NOMO-1 treated with DMSO at 0.1 percent for 48 hours (cell line): ENCODE measurements around the gene TMEM18.
A peak's percentile ranks its signal among the peaks of the same experiment; 100 is the strongest.
"Not testable (repeated sequence)": the region's sequence is repeated elsewhere in the genome, so short reads cannot be mapped to it uniquely, and the experiment has no call there.

ENCODE experiments used
- DNase-seq: peaks from one replicate; lab custom pipeline; 2025; ENCODE audit not compliant: unreplicated experiment; lab: John Stamatoyannopoulos, UW

TMEM18 gene

GRCh38 chr2:677056-677958 is at the start of gene TMEM18:
TSS of gene TMEM18 (minus strand) at chr2:677406. CDS start at chr2:677345, 61 bp downstream.
- peak; percentile 95 for DNase-seq

DNA sequence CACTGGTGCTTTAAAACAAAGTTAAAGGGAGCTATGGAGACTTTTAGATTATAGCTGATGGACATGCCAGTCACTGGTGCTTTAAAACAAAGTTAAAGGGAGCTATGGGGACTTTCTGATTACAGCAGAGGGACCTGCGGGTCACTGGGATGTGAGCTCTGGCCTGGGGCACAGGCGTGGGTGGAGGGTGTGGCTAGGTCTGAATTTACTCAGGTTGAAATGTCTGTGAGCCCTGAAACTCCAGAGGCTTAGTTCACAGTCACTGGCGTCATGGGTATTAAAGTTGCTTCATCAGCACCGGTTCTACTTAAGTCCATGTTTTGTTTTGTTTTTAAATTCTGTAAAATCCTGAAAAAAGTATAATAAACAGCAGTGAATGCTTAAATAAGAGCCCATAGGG is 49.0 kb upstream of the TMEM18 start:
- no peak for DNase-seq

GRCh38 chr2:725468-725867 is 48.3 kb upstream of the TMEM18 start:
- DNase-seq, result no peak

GRCh38 chr2:723761-724160 is 46.6 kb upstream of the TMEM18 start:
- no peak for DNase-seq

- no peak for DNase-seq
Observed at GRCh38 chr2:720842-721241, 43.6 kb upstream of the TMEM18 start.

- no peak for DNase-seq
Observed at GRCh38 chr2:719734-720133, 42.5 kb upstream of the TMEM18 start.

DNA sequence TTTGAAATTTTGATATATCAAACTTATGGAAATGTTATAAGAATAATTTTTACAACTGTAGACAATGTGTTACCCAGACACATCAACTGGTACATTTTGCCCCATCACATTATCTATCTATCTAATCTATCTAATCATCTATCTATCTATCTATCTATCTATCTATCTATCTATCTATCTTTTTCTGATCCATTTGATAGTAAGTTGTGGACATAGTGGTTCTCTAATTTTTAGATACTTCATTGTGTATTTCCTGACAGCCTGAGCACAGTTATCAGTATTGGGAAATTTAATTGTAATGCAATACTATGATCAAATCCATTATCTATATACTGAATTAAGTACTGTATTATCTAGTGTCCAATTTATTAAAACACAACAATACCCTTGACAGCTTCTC is 42.0 kb upstream of the TMEM18 start:
- DNase-seq, result no peak

GRCh38 chr2:717661-718060 is 40.5 kb upstream of the TMEM18 start:
- no peak for DNase-seq

- DNase-seq, result no peak
Observed at GRCh38 chr2:715854-716560, 38.8 kb upstream of the TMEM18 start.

GRCh38 chr2:715038-715437 is 37.8 kb upstream of the TMEM18 start:
- no peak for DNase-seq

GRCh38 chr2:714005-714741 is 37.0 kb upstream of the TMEM18 start:
- DNase-seq, result peak; percentile 57

- DNase-seq, result no peak
Observed at GRCh38 chr2:710867-711665, 33.9 kb upstream of the TMEM18 start.

GRCh38 chr2:709138-709765 is 32.0 kb upstream of the TMEM18 start:
- DNase-seq, result no peak

DNA sequence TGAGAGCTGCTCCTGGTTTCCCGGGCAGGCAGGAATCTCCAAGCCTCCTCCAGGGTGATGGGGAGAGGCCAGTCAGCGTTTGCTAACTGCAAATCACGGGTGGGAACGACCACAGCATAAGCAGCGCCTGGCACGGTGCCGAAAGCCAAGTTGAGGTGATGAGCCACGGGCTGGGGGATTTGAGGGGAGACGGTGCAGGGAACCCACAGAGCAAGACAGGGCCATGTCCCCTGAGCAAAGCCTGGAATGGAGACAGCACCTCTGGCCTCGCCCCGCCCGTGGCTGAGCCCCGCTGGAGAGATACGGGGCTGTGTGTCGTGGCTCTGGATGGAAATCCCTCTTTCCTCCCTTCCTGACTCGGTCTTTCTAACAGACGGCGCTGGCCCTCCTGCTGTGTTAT is 31.5 kb upstream of the TMEM18 start:
- DNase-seq, result no peak

DNA sequence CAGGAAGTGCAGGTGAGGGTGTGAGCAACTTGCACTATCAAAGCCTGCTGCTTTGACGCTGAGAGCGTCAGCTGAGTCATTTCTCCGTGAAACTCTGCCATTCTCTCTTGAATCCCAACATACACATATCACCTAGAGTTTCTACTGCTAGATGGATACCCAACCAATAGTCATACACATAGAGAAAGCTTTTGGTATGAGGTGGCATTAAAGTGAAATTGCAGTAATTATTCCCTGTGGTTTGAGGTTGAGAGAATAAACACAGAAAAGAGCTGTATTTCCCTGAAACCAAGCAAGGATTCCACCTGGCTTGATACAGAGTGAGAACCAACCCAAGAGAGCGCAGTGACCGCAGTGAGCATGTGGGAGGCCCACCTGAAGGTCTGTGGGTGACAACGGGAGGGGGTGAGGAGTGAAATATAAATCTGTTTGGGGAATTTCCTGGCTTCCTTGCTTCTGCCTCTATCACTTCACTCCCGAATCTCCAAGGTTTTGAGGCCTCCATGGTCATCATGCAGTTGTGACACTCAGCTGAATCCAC is 28.8 kb upstream of the TMEM18 start:
- no peak for DNase-seq

DNA sequence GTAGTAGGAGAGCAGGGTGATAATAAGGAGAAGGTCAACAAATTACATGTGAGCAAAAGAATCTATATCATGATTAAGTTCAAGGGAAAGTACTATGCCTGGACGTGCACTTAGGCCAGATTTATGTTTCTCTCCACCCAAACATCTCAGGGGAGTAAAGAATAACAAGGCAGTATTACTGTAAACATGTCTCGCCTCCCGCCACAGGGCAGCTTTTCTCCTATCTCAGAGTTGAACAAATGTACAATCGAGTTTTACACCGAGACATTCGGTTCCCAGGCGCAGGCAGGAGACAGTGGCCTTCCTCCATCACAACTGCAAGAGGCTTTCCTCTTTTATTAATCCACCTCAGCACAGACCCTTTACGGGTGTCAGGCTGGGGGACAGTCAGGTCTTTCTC is 25.6 kb upstream of the TMEM18 start:
- not testable (repeated sequence) for DNase-seq

DNA sequence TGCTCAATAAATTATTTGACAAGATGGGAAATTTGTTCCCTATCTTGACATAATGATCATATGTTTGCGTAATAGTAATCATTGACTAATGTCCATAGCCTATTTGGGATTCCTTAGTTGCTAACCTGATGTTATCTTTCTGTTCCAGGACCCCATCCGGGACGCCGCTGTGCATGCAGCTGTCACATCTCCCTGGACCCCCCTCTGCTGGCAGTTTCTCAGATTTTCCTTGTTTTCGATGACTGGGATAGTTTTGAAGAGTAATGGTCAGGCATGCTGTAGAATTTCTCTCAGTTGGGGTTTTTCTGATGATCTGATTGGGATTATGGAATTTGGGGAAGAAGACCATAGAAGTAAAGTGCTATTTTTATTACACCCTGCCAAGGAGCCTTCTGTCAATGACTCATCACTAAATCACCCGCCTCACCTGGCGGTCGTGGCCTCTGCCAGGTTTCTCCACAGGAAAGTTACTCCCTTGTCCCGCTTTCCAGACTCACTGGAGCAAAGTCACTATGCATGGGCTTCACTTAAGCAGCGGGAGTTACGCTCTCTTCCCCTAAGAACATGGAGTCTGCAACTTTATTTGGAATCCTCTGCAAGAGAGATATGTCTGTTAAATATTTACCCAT is 19.9 kb upstream of the TMEM18 start:
- DNase-seq, result no peak

DNA sequence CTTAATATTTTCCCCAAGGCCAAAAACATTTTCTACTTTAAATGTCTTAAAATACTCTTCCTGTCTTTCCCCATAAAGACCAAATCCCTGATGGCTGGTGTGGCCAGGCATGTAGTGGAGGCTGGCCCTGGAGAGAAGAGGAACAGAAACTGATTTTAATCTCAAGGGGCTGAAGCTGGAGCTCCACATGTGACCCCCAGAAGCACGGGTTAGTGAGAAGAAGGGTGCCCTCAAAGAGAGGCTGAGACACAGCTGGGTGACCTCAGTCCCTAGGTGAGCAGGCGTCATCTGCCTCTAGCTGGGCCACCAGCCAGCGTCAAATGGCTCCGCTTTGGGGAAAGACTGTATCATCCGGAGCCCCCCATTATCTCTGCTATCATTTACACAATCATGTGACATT is 19.3 kb upstream of the TMEM18 start:
- DNase-seq, result no peak

DNA sequence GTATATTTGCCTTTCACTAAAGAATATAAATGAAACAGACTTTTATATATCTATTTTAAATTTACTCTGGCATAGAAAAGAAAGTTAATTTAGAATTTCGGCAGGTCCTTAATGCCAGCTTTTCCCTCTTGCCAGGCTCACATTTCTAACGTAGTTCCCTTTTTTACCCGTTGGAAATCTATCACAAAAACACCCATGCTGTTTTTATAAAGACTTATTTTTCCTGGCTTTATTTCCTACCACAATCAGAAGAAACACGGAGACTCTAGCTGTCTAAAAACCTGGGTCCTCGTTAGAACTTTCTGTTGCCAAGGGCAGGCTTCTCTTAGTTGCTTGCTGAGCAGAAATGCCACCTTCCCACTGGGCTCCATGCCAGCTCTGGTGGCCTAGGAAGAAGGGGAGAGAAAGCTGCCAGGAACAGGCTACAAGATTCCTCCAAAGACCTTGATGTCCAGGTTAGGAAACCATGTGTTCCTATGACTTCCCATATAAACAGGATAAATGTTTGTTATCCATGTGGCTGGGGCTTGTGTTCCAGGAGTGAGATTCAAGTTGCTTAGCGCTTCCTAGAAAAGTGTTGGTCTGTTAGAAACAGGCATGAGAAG is 17.8 kb upstream of the TMEM18 start:
- no peak for DNase-seq
